Measurements from ENCODE around the gene PAPPA2.
A peak's percentile ranks its signal among the peaks of the same experiment; 100 is the strongest.
"Not testable (repeated sequence)": the region's sequence is repeated elsewhere in the genome, so short reads cannot be mapped to it uniquely, and the experiment has no call there.

The PAPPA2 gene

GRCh38 chr1:176628775-176629174 lies 165.8 kb downstream of the PAPPA2 start:
- no peak overlapping the region for H3K4me3 ChIP-seq (ENCODE audit: low read depth, low read length)
- DNase-seq (ENCODE audit: low read depth) = no peak
- no peak for TF ChIP-seq CTCF (IDR thresholded peaks at IDR 0.05; ENCODE audit: control insufficient read depth, extremely low read depth, insufficient read depth)

GRCh38 chr1:176634733-176635132 lies 171.8 kb downstream of the PAPPA2 start:
- not testable (repeated sequence) for H3K4me3 ChIP-seq (ENCODE audit: low read depth, low read length); DNase-seq (ENCODE audit: low read depth)

GRCh38 chr1:176638713-176639526 lies 175.9 kb downstream of the PAPPA2 start:
- no peak for DNase-seq (ENCODE audit: low read depth)
- TF ChIP-seq CTCF (IDR thresholded peaks at IDR 0.05; ENCODE audit: control insufficient read depth, extremely low read depth, insufficient read depth) = no peak
- H3K4me3 ChIP-seq (ENCODE audit: low read depth, low read length) = no peak overlapping the region

GRCh38 chr1:176643536-176643935 lies 180.6 kb downstream of the PAPPA2 start:
- no peak for DNase-seq (ENCODE audit: low read depth)
- no peak for TF ChIP-seq CTCF (IDR thresholded peaks at IDR 0.05; ENCODE audit: control insufficient read depth, extremely low read depth, insufficient read depth)
- no peak overlapping the region for H3K4me3 ChIP-seq (ENCODE audit: low read depth, low read length)

GRCh38 chr1:176648556-176648955 lies 185.6 kb downstream of the PAPPA2 start:
- H3K4me3 ChIP-seq (ENCODE audit: low read depth, low read length) = no peak overlapping the region
- DNase-seq (ENCODE audit: low read depth) = no peak
- TF ChIP-seq CTCF (IDR thresholded peaks at IDR 0.05; ENCODE audit: control insufficient read depth, extremely low read depth, insufficient read depth) = no peak

- H3K4me3 ChIP-seq (ENCODE audit: low read depth, low read length) = no peak overlapping the region
- 0 out of 2 replicates have a peak, but pooled peaks have one; percentile 11 for TF ChIP-seq CTCF (IDR thresholded peaks at IDR 0.05; ENCODE audit: control insufficient read depth, extremely low read depth, insufficient read depth)
- no peak for DNase-seq (ENCODE audit: low read depth)
Measured at GRCh38 chr1:176656257-176656995, 193.5 kb downstream of the PAPPA2 start.

- H3K4me3 ChIP-seq (ENCODE audit: low read depth, low read length) = no peak overlapping the region
- no peak for DNase-seq (ENCODE audit: low read depth)
- TF ChIP-seq CTCF (IDR thresholded peaks at IDR 0.05; ENCODE audit: control insufficient read depth, extremely low read depth, insufficient read depth) = no peak
Measured at GRCh38 chr1:176669782-176670181, 206.8 kb downstream of the PAPPA2 start.

All from LNCaP clone FGC (cell line).